CD14-positive monocyte (primary cell): ENCODE results near the gene UBXN6. TPM values are rescaled to one million over a fixed set of nuclear protein-coding genes. Genes with fewer than 3 reads are reported as not detected.

Source experiments
- DNase-seq, 3 donors: peaks; one replicate each; pipeline ENCODE4 v3.0.0-alpha.2; 2011 to 2022
- H2AFZ ChIP-seq: 2 replicates; pipeline ENCODE4 v1.6.0; 2012; ENCODE audit warnings: mild to moderate bottlenecking, low read depth, low read length, inconsistent platforms; ENCODE audit not compliant: insufficient read depth, poor library complexity, severe bottlenecking
- H3K27ac ChIP-seq, 2 donors: 1 replicate in 1 of 2; 2 replicates in 1 of 2; pipeline ENCODE4 v1.5.1; 2012 to 2013; ENCODE audit warnings: low read length in 2 of 2, control low read depth in 1 of 2, inconsistent platforms in 1 of 2, low read depth in 1 of 2, mild to moderate bottlenecking in 1 of 2
- H3K27me3 ChIP-seq, 2 donors: one replicate each; pipeline versions ENCODE4 v1.6.0 to v1.6.1; 2011 to 2013; ENCODE audit warnings: low read length in 2 of 2; ENCODE audit not compliant: control insufficient read depth in 2 of 2, insufficient read depth in 2 of 2
- H3K36me3 ChIP-seq, 2 donors: replicated peaks in 1 of 2; 1 replicate in 1 of 2; 2 replicates in 1 of 2; pipeline versions ENCODE4 v1.5.1 to v1.6.1; 2012 to 2013; ENCODE audit warnings: low read length in 2 of 2, control low read depth in 1 of 2, inconsistent platforms in 1 of 2, mild to moderate bottlenecking in 1 of 2; ENCODE audit not compliant: insufficient read depth in 2 of 2, control insufficient read depth in 1 of 2
- H3K4me1 ChIP-seq, 2 donors: 1 replicate in 1 of 2; 2 replicates in 1 of 2; pipeline versions ENCODE4 v1.5.1 to v1.6.1; 2012 to 2013; ENCODE audit warnings: low read length in 2 of 2, control low read depth in 1 of 2, inconsistent platforms in 1 of 2, mild to moderate bottlenecking in 1 of 2, moderate library complexity in 1 of 2; ENCODE audit not compliant: insufficient read depth in 2 of 2, control insufficient read depth in 1 of 2
- H3K4me2 ChIP-seq: replicated peaks from 2 replicates; pipeline ENCODE3; 2012; ENCODE audit warnings: low read length, moderate library complexity, mild to moderate bottlenecking; ENCODE audit not compliant: poor library complexity, severe bottlenecking; ENCODE audit errors: extremely low read depth
- H3K4me3 ChIP-seq, 3 experiments: fragments of 200-600 bp in 1 of 3; sonication (generic) in 1 of 3; replicated peaks in 1 of 3; 1 replicate in 2 of 3; 2 replicates in 1 of 3; pipeline ENCODE4 v1.5.1; 2011 to 2013; ENCODE audit warnings: low read length in 3 of 3, mild to moderate bottlenecking in 3 of 3, control low read depth in 2 of 3, low read depth in 2 of 3, inconsistent platforms in 1 of 3, moderate library complexity in 1 of 3
- H3K79me2 ChIP-seq: 2 replicates; pipeline ENCODE4 v1.6.0; 2012; ENCODE audit warnings: mild to moderate bottlenecking, control low read depth, inconsistent platforms, low read length, moderate library complexity; ENCODE audit not compliant: insufficient read depth
- H3K9ac ChIP-seq: 2 replicates; pipeline ENCODE4 v1.6.0; 2017; ENCODE audit warnings: low read length, mild to moderate bottlenecking; ENCODE audit not compliant: insufficient read depth, poor library complexity, severe bottlenecking
- H3K9me3 ChIP-seq, 2 donors: replicated peaks in 1 of 2; 1 replicate in 1 of 2; 2 replicates in 1 of 2; pipeline versions ENCODE4 v1.5.1 to v1.6.1; 2012 to 2013; ENCODE audit warnings: low read length in 2 of 2, control low read depth in 1 of 2; ENCODE audit not compliant: control insufficient read depth in 1 of 2, insufficient read depth in 1 of 2
- H4K20me1 ChIP-seq: 2 replicates; pipeline ENCODE4 v1.6.0; 2012; ENCODE audit warnings: mild to moderate bottlenecking, low read length, control low read depth, moderate library complexity; ENCODE audit not compliant: insufficient read depth
- H3K27ac Mint-ChIP-seq, 7 donors: one replicate each; pipeline ENCODE4 v1.8.0; 2020; ENCODE audit warnings: mild to moderate bottlenecking in 7 of 7, mixed read lengths in 7 of 7, moderate library complexity in 6 of 7, inconsistent platforms in 2 of 7
- H3K27me3 Mint-ChIP-seq, 3 donors: one replicate each; pipeline ENCODE4 v1.8.0; 2021 to 2022; ENCODE audit warnings: low read depth in 3 of 3, mild to moderate bottlenecking in 3 of 3, mixed read lengths in 3 of 3, moderate library complexity in 3 of 3, inconsistent platforms in 1 of 3
- H3K36me3 Mint-ChIP-seq, 2 donors: one replicate each; pipeline ENCODE4 v1.8.0; 2020; ENCODE audit warnings: mixed read lengths in 2 of 2, inconsistent platforms in 1 of 2, mild to moderate bottlenecking in 1 of 2
- H3K4me1 Mint-ChIP-seq: one replicate; pipeline ENCODE4 v1.8.0; 2020; ENCODE audit warnings: mild to moderate bottlenecking, mixed read lengths
- H3K4me3 Mint-ChIP-seq, 2 donors: one replicate each; pipeline ENCODE4 v1.8.0; 2020; ENCODE audit warnings: mild to moderate bottlenecking in 2 of 2, mixed read lengths in 2 of 2, moderate library complexity in 1 of 2
- H3K9me3 Mint-ChIP-seq, 7 donors: one replicate each; pipeline ENCODE4 v1.8.0; 2020 to 2022; ENCODE audit warnings: mixed read lengths in 7 of 7, mild to moderate bottlenecking in 6 of 7, moderate library complexity in 6 of 7, inconsistent platforms in 2 of 7
- WGBS: methylation state at CpG from one replicate; pipeline ENCODE4 v1.1.5; 2013; ENCODE audit warnings: missing lambda C conversion rate; ENCODE audit not compliant: insufficient coverage; 5-methylcytosine and 5-hydroxymethylcytosine counted together
- intact Hi-C, 2 donors: fragments of 100-400 bp; cut with micrococcal nuclease; formaldehyde crosslinking; loops; one replicate each; pipeline versions ENCODE4 v1.15.0 to v1.15.1; 2023
- polyA plus RNA-seq, 3 donors: library from polyadenylated mRNA; depleted of rRNA in 1 of 3; unstranded in 2 of 3; stranded (reverse) in 1 of 3; fragments of 300-500 nt in 2 of 3; fragments of >200 nt in 1 of 3; fragmentation: Illumina TruSeq in 2 of 3; gene quantifications; 1 replicate in 2 of 3; 2 replicates in 1 of 3; pipeline ENCODE4 v1.2.3, GENCODE V29; 2012 to 2021
- TF ChIP-seq, protein P1 (sequence below): fragments of 200-600 bp; IDR thresholded peaks from one replicate; pipeline ENCODE4 v1.8.0; 2022; ENCODE audit warnings: antibody characterized with exemption, mild to moderate bottlenecking

Gene UBXN6
- polyA plus RNA-seq, 3 donors = 3.8 to 64.5 (median 5.4) TPM

GRCh38 chr19:4439243-4439642 is 18.4 kb downstream of the UBXN6 start:
- H3K36me3 Mint-ChIP-seq = peaks cover 35 to 74% of the 10 kb centered on the region in 2 donors
- Histone ChIP-seq H3K4me2 (no peak overlapping the region), H3K9me3 (no peaks in the 10 kb centered on the region), H4K20me1 (peaks cover 5% of the 10 kb centered on the region), H3K36me3 (peaks cover 30 to 55% of the 10 kb centered on the region in 2 donors), H3K4me3 (no peak overlapping the region), H3K27me3 (no peaks in the 10 kb centered on the region), H2AFZ (no peak overlapping the region), H3K9ac (no peak overlapping the region), H3K4me1 (no peaks in the 10 kb centered on the region), H3K79me2 (peaks cover 27% of the 10 kb centered on the region), H3K27ac (no peak overlapping the region)
- no peak for DNase-seq
- intact Hi-C loops = no loop called here
- H3K9me3 Mint-ChIP-seq = peaks cover 0 to 2% (median 0%) of the 10 kb centered on the region in 7 donors
- over 99% methylated on average over 12 of the region's 12 CpGs for WGBS
- TF ChIP-seq, protein P1, sequence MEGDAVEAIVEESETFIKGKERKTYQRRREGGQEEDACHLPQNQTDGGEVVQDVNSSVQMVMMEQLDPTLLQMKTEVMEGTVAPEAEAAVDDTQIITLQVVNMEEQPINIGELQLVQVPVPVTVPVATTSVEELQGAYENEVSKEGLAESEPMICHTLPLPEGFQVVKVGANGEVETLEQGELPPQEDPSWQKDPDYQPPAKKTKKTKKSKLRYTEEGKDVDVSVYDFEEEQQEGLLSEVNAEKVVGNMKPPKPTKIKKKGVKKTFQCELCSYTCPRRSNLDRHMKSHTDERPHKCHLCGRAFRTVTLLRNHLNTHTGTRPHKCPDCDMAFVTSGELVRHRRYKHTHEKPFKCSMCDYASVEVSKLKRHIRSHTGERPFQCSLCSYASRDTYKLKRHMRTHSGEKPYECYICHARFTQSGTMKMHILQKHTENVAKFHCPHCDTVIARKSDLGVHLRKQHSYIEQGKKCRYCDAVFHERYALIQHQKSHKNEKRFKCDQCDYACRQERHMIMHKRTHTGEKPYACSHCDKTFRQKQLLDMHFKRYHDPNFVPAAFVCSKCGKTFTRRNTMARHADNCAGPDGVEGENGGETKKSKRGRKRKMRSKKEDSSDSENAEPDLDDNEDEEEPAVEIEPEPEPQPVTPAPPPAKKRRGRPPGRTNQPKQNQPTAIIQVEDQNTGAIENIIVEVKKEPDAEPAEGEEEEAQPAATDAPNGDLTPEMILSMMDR = no peak
- H3K27me3 Mint-ChIP-seq = no peaks in the 10 kb centered on the region
- H3K4me1 Mint-ChIP-seq = peaks cover 3% of the 10 kb centered on the region
- peak overlapping the region in 3 of 7 donors; percentile 2 to 46 (median 6) for H3K27ac Mint-ChIP-seq
- no peak overlapping the region for H3K4me3 Mint-ChIP-seq

- intact Hi-C loops = no loop called here
- H3K27me3 ChIP-seq = no peaks in the 10 kb centered on the region
- H3K4me2 ChIP-seq = no peak overlapping the region
- peaks cover 42% of the 10 kb centered on the region for H3K79me2 ChIP-seq
- Mint-ChIP-seq H3K4me3 (no peak overlapping the region), H3K9me3 (peaks cover 0 to 2% (median 0%) of the 10 kb centered on the region in 7 donors), H3K36me3 (peaks cover 40 to 80% of the 10 kb centered on the region in 2 donors), H3K4me1 (peaks cover 9% of the 10 kb centered on the region), H3K27me3 (no peaks in the 10 kb centered on the region), H3K27ac (no peak overlapping the region)
- no peaks in the 10 kb centered on the region for H3K9me3 ChIP-seq
- H3K27ac ChIP-seq = no peak overlapping the region
- DNase-seq = no peak
- peaks cover 12 to 15% of the 10 kb centered on the region in 2 donors for H3K4me1 ChIP-seq
- 96% methylated on average over 4 of the region's 10 CpGs for WGBS
- H4K20me1 ChIP-seq = no peaks in the 10 kb centered on the region
- H3K36me3 ChIP-seq = peaks cover 33 to 56% of the 10 kb centered on the region in 2 donors
- H2AFZ ChIP-seq = no peak overlapping the region
- TF ChIP-seq, protein P1 = no peak
- no peak overlapping the region for H3K9ac ChIP-seq
- no peak overlapping the region for H3K4me3 ChIP-seq
These were observed 20.5 kb downstream of the UBXN6 start for GRCh38 chr19:4437103-4437502.
